Neutrophil (primary cell): ENCODE measurements around the gene TAS2R50.

ENCODE experiments used
- H3K27ac ChIP-seq: fragments of 200-600 bp; sonication (generic); 2 replicates; pipeline ENCODE4 v1.5.1; 2016; ENCODE audit warnings: mild to moderate bottlenecking, moderate library complexity
- H3K27me3 ChIP-seq: fragments of 200-600 bp; sonication (generic); 2 replicates; pipeline ENCODE4 v1.6.0; 2016; ENCODE audit warnings: mild to moderate bottlenecking
- H3K36me3 ChIP-seq: fragments of 200-600 bp; sonication (generic); 2 replicates; pipeline ENCODE4 v1.5.1; 2017
- H3K4me1 ChIP-seq, 2 experiments: fragments of 200-600 bp in 1 of 2; sonication (generic) in 1 of 2; 1 replicate in 1 of 2; 2 replicates in 1 of 2; pipeline versions ENCODE4 v1.5.1 to v1.6.1; 2013 to 2016; ENCODE audit warnings: low read depth in 1 of 2, low read length in 1 of 2, mild to moderate bottlenecking in 1 of 2, moderate library complexity in 1 of 2; ENCODE audit not compliant: control insufficient read depth in 1 of 2, insufficient read depth in 1 of 2
- H3K4me3 ChIP-seq, 2 experiments: fragments of 200-600 bp in 1 of 2; sonication (generic) in 1 of 2; 1 replicate in 1 of 2; 2 replicates in 1 of 2; pipeline ENCODE4 v1.5.1; 2013 to 2016; ENCODE audit warnings: low read depth in 1 of 2, low read length in 1 of 2, mild to moderate bottlenecking in 1 of 2, moderate library complexity in 1 of 2
- H3K9me3 ChIP-seq: fragments of 200-600 bp; sonication (generic); 2 replicates; pipeline ENCODE4 v1.5.1; 2016
- CTCF ChIP-seq: fragments of 200-600 bp; sonication (generic); IDR thresholded peaks from 2 replicates; pipeline ENCODE4 v1.5.1; 2016; ENCODE audit warnings: antibody characterized with exemption

The TAS2R50 gene

GRCh38 chr12:11016937-11017336, 30.2 kb upstream of the TAS2R50 start:
- H3K27me3 ChIP-seq: no peaks in the 10 kb centered on the region
- TF ChIP-seq CTCF: no peak
- no peak overlapping the region for H3K4me3 ChIP-seq
- no peaks in the 10 kb centered on the region for H3K36me3 ChIP-seq
- H3K4me1 ChIP-seq: no peaks in the 10 kb centered on the region
- no peak overlapping the region for H3K27ac ChIP-seq
- no peaks in the 10 kb centered on the region for H3K9me3 ChIP-seq

- no peak overlapping the region for H3K27ac ChIP-seq
- H3K4me3 ChIP-seq: no peak overlapping the region
- H3K36me3 ChIP-seq: no peaks in the 10 kb centered on the region
- TF ChIP-seq CTCF: no peak
- H3K9me3 ChIP-seq: no peaks in the 10 kb centered on the region
- H3K4me1 ChIP-seq: no peaks in the 10 kb centered on the region
- no peaks in the 10 kb centered on the region for H3K27me3 ChIP-seq
Observed at GRCh38 chr12:11015775-11016430, 29.2 kb upstream of the TAS2R50 start.

GRCh38 chr12:11014234-11014633, 27.5 kb upstream of the TAS2R50 start:
- Histone ChIP-seq H3K4me1 (no peaks in the 10 kb centered on the region), H3K4me3 (no peak overlapping the region), H3K27ac (no peak overlapping the region), H3K9me3 (no peaks in the 10 kb centered on the region), H3K36me3 (no peaks in the 10 kb centered on the region), H3K27me3 (no peaks in the 10 kb centered on the region)
- TF ChIP-seq CTCF: no peak

GRCh38 chr12:11007608-11008007, 20.9 kb upstream of the TAS2R50 start:
- Histone ChIP-seq H3K27ac (no peak overlapping the region), H3K4me3 (no peak overlapping the region), H3K27me3 (no peaks in the 10 kb centered on the region), H3K36me3 (no peaks in the 10 kb centered on the region), H3K4me1 (no peaks in the 10 kb centered on the region), H3K9me3 (no peaks in the 10 kb centered on the region)
- no peak for TF ChIP-seq CTCF

GRCh38 chr12:10998204-10998603, 11.5 kb upstream of the TAS2R50 start, which contains the start of gene TAS2R20:
TSS of gene TAS2R20 (minus strand) at chr12:10998304. CDS start at chr12:10997875, 429 bp downstream.
- Histone ChIP-seq H3K27me3 (no peaks in the 10 kb centered on the region), H3K9me3 (no peaks in the 10 kb centered on the region), H3K4me1 (no peaks in the 10 kb centered on the region), H3K4me3 (no peak within 1 kb of the TSS), H3K27ac (no peak within 1 kb of the TSS), H3K36me3 (peaks cover 9% of the 10 kb centered on the region)
- TF ChIP-seq CTCF: no peak

GRCh38 chr12:10994307-10994706, 7.6 kb upstream of the TAS2R50 start:
- Histone ChIP-seq H3K36me3 (peaks cover 9% of the 10 kb centered on the region), H3K27me3 (no peaks in the 10 kb centered on the region), H3K4me1 (no peaks in the 10 kb centered on the region), H3K4me3 (no peak overlapping the region), H3K27ac (no peak overlapping the region), H3K9me3 (no peaks in the 10 kb centered on the region)
- no peak for TF ChIP-seq CTCF
